PC-9 (cell line): ENCODE data around the gene SRSF6.

ENCODE experiments used
- CTCF ChIP-seq: fragments of 200-600 bp; sonication (generic); conservative IDR thresholded peaks from 2 replicates; pipeline ENCODE4 v1.6.1; 2017; ENCODE audit warnings: mixed run types, antibody characterized with exemption, mild to moderate bottlenecking, moderate library complexity
- EZH2 ChIP-seq: fragments of 200-600 bp; sonication (generic); IDR thresholded peaks from 2 replicates; pipeline ENCODE4 v1.8.0; 2017; ENCODE audit warnings: antibody characterized with exemption, low read depth

- TF ChIP-seq CTCF (no peak), EZH2 (no peak)
Measured at GRCh38 chr20:43477619-43478018, 19.9 kb downstream of the SRSF6 start.
